ENCODE data around the gene MAML2. TPM values are rescaled to one million over a fixed set of nuclear protein-coding genes. Genes with fewer than 3 reads are reported as not detected.

Gene MAML2
- total and polyA plus RNA-seq, 9 of the 15 experiments (the other 6 are each of a cell fraction or from before 2014, with no cell fraction given) = 0.79 to 6.8 (median 4.8) TPM

GRCh38 chr11:96272529-96273222 lies 70.3 kb downstream of the MAML2 start:
- Histone ChIP-seq H3K36me3 (ENCODE audit: control insufficient read depth, insufficient read depth, low read length) (no peaks in the 10 kb centered on the region; the same call in 2 of the 3 replicates), H3K9me1 (ENCODE audit: control insufficient read depth, insufficient read depth, low read length) (no peaks in the 10 kb centered on the region), H2AFZ (ENCODE audit: low read depth, low read length) (no peak overlapping the region), H3K9ac (ENCODE audit: insufficient read depth in 1 of 2, low read depth in 2 of 2, low read length in 2 of 2) (no peak overlapping the region), H3K4me1 (replicated peaks in 1 of 2; ENCODE audit: control insufficient read depth in 2 of 2, insufficient read depth in 2 of 2, low read length in 2 of 2) (peaks cover 0 to 16% of the 10 kb centered on the region in 2 experiments; a peak in 4 of 5 replicates), H3K79me2 (ENCODE audit: control insufficient read depth, insufficient read depth, low read length) (no peaks in the 10 kb centered on the region), H3K4me3 (no peak overlapping the region), H3K27ac (ENCODE audit: extremely low read depth, low read depth, low read length) (no peak overlapping the region), H4K20me1 (replicated peaks; ENCODE audit: control insufficient read depth, insufficient read depth, low read length) (no peaks in the 10 kb centered on the region), H3K4me2 (ENCODE audit: insufficient read depth, low read length) (no peak overlapping the region), H3K9me3 (replicated peaks; ENCODE audit: control insufficient read depth, insufficient read depth, low read depth, low read length) (no peaks in the 10 kb centered on the region), H3K27me3 (ENCODE audit: control insufficient read depth in 2 of 2, insufficient read depth in 2 of 2, low read length in 2 of 2) (no peaks in the 10 kb centered on the region)
- DNase-seq (ENCODE audit: extremely low read depth in 1 of 4, low spot score in 3 of 4) (no peak), ATAC-seq (no peak), FAIRE-seq (no peak)
- no TSS peak for BruUV-seq (replicated peaks)
- WGBS (ENCODE audit: insufficient coverage, low coverage, missing lambda C conversion rate) = 73% methylated on average over 3 of the region's 3 CpGs
- intact Hi-C loops (cut with micrococcal nuclease) = no loop called here
- TF ChIP-seq ZNF561 (CRISPR knock-in tag; conservative IDR thresholded peaks at IDR 0.05) (no peak), SMAD1 (IDR thresholded peaks at IDR 0.05; ENCODE audit: low read depth, low read length, partially characterized antibody) (no peak), JUND (IDR thresholded peaks at IDR 0.05; ENCODE audit: borderline replicate concordance, low read depth, low read length) (no peak), JUND (tag; IDR thresholded peaks at IDR 0.05; ENCODE audit: borderline replicate concordance, low read depth, low read length) (no peak), ZNF347 (CRISPR knock-in tag; IDR thresholded peaks at IDR 0.05; ENCODE audit: low read depth) (no peak), ZBTB33 (CRISPR knock-in tag; IDR thresholded peaks at IDR 0.05) (no peak), RFX1 (IDR thresholded peaks at IDR 0.05) (peak; percentile 91), NCOA6 (IDR thresholded peaks at IDR 0.05) (no peak)
- POLR2A ChIA-PET = no interaction called here
- in situ Hi-C loops (cut with MboI) = no loop called here
- CTCF ChIA-PET (ENCODE audit: low intra/inter-chr PET ratio) = no interaction called here

All from K562 (cell line).